Activated T-helper 1 cell treated with Interleukin-2 at 50 U/mL for 16 hours (primary cell): ENCODE results near the gene YPEL2.
"Not testable (repeated sequence)": the region's sequence is repeated elsewhere in the genome, so short reads cannot be mapped to it uniquely, and the experiment has no call there.

Source experiments
- DNase-seq: peaks from one replicate; pipeline ENCODE4 v3.0.0-alpha.2; 2020; ENCODE audit warnings: low read depth

YPEL2 gene

DNA sequence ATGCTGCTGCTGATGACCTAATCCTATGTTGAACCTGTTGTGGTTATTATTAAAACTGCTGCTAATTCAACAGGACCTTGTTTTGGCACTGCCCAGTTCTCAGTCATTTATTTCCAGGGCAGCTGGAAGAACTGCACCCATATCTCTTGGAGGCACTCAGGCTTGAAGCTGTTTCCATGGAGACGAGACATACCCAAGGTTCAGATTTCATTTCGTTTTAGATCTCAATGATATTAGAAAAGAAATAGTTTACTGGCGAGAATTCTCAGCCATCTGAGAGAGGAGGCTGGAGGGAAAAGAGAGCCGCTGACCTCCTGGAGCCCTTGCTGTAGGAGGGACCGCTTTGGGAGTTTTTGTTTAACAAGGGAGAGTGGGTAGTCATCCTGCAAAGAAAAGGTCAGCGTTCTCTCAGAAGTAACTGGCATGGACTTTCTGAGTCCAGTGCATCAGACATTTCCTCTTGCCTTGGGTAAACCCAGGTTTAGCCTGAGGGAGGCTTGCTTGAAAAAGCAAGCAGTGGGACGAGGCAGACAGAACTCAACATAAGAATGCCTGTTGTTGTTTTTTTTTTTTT, 75.4 kb downstream of the YPEL2 start:
- DNase-seq: no peak

DNA sequence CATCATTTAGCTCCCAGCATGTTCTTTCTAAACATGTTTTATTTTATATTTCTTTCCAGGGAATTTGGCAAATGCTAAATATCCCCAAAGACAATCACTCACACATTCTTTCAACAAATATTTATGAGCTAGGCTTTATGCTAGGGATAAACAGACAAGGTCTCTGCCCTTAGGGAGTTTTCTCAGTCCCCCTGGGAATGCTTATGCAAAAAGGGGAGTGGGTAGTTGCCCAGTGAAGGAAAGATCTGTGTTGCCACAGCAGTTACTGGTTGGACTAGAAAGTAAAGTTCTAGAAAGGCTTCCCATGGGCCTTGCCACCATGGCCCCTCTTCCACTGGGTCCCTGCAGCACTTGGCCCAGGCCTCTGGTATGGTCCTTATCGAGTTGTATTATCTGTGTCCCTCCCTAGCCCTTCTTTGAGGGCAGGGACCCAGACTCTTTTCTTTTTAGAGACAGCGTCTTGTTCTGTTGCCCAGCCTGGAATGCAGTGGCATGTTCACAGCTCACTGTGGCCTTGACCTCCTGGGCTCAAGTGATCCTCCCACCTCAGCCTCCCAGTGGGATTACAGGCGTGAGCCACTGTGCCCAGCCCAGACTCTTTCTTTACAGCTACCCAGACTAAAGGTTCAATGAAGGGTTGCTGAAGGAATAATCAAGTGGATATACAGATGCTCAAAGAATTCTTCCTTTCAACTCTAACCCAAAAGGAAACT, 78.0 kb downstream of the YPEL2 start:
- no peak for DNase-seq

DNA sequence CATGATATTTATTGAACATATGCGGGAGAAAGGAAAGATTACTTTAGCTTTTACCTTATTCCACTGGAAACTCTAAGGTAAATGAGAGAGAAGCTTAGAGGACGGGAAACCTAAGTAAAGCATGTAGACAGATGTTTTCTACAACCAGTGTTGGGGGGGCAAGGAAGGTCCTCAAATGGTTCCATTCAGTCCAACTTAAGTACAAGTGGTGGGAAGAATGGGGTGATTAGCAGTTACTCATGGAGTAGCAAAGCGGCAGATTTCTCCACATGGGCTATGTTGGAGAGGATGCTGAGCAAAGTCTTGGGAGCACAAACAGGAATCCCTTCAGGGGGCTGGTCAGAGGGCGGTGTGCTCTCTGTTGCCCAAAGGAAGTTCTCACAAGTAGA, 78.6 kb downstream of the YPEL2 start:
- no peak for DNase-seq

DNA sequence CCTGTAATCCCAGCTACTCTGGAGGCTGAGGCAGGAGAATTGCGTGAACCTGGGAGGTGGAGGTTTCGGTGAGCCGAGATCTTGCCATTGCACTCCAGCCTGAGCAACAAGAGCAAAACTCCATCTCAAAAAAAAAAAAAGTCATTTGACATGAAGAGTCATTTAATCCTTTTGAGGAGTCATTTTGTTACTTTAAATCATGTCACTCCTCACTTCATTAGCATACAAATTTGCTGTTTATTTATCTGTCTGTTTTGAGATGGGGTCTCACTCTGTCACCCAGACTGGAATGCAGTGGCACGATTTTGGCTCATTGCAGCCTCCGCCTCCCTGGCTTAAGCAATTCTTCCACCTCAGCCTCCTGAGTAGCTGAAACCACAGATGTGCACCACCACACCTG, 81.0 kb downstream of the YPEL2 start:
- DNase-seq: not testable (repeated sequence)

DNA sequence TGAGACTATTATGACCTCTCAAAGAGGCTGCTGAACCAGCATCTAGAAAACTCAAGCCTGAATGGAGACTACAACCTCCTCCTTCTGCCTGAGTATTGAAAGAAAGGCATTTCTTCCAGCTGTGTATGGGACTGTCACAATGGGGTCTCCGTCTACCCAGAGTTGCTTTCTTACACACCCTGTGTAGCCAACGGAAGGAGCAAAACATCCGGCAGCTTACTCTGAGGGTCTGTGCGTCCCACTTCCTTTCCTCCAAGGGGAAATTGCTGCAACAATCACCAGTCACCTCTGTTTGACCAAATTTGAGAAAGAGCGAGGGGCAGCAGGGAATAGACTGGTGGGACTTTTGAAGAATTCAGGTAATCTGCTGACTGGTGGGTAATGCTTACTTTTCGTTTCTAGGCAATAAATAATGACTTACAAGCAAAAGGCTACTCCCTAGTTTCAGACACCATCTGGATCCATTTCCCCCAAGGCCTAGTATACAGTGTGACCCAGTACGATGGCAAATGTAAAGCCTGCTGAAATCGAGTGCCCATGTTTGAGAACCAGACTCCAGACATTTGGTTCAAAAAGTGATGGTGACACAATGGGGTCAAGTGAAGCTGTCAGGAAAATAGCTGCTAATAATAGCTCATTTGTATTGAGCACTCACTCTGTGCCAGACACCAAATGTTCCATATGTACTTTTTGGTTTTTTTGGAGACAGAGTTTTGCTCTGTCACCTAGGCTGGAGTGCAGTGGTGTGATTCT, 81.7 kb downstream of the YPEL2 start:
- no peak for DNase-seq

DNA sequence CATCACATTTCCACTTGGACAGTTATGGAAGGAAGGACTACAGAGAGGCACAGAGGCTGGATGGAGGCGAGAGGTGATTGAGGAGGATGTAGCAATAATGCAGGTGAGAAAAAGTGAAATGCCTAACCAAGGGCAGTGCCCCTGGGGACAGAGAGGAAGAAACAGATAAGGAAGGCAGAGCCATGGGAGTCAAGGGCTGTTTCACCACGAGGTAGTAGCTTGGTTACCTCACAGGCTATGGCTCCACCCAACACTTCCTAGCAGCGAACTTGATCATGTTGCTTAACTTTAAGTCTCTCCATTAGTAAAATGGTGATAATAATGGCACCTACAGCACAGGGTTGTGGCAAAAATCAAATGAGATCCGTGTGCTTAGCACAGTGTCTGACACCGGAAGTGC, 83.9 kb downstream of the YPEL2 start:
- DNase-seq: no peak

DNA sequence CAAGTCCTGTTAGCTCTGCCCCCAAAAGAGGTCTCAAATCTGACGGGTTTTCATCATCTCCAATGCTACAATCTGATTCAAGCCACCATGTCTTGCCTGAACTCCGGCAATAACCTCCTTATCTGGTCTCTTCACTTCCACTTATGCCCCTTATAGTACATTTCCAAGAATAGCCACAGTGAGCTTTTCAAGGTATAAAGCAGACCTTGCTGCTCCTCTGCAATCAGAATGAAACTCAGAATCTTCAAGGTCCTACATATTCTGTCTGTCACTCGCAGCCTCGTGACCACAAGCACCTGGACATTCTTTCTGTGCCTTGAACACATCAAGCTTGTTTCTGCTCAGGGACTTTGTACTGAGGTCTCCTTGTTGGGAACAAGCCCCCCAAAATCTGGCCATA, 84.7 kb downstream of the YPEL2 start:
- no peak for DNase-seq

DNA sequence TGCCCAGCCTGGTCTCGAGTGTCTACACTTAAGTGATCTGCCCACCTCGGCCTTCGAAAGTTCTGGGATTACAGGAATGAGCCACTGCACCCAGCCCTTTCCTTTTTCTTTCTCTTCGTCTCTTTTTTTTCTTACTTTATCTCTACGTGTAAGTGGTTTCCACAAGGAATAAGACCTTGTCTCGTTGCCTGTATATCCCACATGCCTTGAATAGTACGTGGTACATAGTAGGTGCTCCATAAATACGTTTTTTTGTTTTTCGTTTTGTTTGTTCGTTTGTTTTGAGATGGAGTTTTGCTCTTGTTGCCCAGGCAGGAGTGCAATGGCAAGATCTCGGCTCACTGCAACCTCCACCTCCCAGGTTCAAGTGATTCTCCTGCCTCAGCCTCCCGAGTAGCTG, 86.0 kb downstream of the YPEL2 start:
- DNase-seq: no peak

DNA sequence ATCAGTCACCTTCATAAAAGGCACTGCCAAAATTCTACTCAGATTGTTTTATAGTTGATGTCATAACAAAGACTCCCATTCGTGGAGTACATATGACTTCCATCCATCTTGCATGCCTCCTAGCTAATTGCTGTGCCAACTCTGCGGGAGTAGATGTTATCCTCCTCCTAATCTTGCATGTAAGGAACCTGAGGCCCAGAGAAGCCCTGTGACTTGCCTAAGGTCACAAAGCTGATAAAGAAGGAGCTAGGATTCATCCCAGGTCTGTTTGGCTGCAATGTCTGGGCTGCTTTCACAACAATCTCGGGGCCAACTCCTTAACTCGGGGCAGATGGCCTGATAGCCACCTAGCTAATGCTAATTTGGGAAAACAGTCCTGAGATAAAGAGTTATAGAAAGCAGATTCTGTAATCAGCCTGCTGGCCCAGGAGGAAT, 87.3 kb downstream of the YPEL2 start:
- DNase-seq: no peak

DNA sequence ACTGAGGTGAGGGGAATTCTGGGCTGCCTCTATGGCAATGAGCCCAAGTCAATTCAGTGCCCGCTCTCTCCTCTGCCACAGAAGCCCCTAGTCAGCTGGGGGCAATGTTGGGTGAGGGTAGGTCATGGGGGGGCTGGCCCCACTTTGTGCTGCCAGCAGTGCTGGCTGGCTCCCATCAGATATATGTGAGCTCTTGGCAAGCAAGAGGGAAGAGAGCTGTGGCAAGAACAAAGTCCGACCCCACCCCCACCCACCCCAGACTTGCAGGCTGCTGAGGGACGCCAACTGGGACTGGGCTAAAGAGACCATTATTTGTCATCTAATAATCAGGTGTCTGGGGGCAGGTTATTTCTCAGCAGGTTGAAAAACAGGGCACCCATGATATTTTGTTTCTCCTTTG, 89.4 kb downstream of the YPEL2 start:
- DNase-seq: no peak

DNA sequence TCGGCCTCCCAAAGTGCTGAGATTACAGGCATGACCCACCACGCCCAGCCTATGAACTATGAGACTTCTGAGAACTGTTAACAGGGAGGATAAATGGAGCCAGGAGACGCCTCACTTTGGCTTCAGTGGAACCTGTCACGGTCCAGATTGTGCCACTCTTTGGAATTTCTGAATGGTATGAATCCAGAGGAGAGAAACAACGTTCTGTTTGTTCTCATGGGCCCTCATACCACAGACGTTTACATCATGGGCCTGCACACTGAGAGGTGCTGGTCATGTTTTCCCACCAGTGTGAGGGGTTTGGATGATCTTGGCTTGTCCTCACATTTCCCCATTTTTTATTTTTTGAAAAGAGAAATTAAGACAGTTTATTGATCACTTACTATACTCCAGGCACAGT, 90.3 kb downstream of the YPEL2 start:
- no peak for DNase-seq

DNA sequence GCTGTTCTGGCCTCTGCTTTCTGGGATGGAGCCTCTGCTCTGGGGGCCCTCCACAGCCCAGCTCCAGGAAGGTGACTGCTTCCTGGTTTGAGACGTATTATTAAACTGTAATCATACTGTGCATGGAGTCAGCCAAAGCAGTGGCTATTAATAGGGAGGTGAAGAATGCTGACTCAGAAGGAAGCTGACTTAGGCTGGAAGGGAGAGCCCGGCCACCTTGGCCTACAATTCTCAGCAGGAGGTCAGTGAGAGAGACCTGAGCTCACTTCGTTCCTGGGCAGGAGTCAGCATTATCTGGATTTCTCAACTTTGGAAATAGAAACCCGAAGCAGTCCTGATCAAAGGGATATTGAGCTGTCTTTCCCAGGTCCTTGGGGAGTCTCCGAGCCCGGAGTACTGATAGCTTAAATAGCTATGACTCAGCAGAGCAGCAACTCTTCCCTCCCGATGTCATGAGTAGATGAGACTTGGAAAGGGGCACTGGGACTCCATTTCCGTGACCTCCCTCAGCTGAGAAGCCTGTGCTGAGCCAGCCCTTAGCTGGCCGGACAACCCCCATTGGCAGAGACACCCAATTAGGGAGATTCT, 91.8 kb downstream of the YPEL2 start:
- no peak for DNase-seq

DNA sequence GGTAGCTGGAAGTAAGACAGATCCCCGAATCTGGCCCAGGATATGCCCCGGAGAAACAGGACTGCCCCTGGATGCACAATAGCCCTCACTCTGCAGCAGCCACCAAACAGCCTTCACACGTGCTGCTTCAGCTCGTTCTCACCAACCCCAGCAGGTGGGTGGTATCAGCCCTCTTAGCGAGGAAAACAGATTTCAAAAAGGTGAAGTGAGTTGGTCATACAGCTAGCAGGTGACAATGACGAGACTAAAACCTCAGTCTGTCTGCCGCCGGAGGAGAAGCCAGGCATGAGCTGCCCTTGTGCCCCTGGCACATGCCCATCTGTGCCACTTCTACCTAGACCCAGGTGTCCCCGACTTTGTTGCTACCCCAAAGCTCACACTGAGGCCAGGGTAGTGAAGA, 92.4 kb downstream of the YPEL2 start:
- DNase-seq: no peak

DNA sequence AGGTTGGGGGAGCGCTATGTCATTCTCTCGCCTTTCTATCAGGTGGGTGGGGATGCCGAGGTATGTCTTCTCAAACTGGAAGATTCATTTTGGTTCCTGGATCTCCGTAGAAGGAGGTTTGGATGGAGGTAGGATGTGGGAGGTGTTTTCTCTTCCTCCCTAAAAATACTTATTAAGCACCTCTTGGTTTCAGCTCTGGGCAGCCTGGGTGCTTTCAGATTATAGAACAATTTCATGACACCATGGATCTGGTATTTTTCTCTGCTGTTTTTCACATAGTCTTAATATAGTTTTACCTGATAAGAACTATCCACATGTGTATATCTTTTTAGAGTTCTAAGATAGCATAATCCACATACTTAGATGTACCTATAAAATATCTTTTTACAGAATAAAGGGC, 92.9 kb downstream of the YPEL2 start:
- DNase-seq: no peak

DNA sequence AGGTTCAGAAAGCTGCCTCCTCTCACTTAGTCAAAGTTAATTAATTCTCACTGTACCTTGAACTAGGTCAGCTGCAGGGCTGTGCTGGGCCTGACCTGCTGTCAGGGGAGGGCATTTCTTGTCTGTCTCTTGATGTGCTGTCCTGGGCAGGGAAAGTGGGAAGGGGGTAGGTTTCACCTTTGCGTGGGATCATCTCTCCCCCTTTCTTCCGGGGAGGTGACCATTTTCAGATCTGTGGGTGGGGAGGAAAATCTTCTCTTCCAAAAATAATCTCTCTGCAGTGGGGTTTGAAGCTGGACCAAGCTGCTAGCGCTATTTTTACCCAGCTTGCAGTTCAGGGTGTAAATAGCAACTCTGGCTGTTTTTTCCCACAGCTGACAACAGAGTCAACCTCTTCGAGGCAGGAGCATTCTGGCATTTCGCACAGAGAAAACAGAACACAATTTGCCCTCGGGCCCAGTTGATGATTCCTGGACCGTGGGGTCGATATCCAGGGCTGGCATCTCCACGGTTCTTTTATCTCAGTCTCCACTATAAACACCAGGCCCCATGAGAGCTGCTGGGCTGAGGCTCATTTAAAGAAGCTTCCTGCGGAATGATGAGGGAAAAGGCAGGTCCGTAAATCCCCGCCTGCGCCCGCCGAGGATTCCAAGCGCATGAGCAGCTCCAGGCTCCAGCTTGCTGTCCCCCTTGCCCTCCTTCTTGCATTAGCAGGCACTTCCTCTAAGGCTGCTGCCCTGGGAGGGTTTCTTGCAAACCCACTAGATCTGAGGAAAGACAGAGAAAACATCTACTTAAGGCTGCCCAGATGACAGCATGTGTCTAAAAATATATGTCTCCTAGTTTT, 93.9 kb downstream of the YPEL2 start:
- no peak for DNase-seq

DNA sequence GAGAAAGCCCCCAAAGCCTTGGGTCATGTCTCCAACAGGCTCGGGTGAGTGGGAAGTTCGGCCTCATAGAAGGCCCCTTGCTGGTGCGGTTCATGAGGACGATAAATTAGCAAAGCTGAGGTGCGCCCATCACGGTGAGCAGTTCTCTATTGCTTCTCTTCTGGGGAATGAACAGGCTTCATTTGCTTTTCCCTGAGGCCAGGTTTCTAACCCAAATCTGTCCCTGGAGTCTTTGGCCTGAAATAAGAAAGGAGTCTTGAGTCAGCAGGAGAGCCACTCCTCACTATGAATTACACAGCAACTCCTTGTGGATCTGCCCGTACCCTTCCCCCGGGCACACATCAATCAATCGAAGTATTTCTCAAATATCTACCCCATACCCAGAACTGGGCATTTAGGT, 94.6 kb downstream of the YPEL2 start:
- DNase-seq: no peak

DNA sequence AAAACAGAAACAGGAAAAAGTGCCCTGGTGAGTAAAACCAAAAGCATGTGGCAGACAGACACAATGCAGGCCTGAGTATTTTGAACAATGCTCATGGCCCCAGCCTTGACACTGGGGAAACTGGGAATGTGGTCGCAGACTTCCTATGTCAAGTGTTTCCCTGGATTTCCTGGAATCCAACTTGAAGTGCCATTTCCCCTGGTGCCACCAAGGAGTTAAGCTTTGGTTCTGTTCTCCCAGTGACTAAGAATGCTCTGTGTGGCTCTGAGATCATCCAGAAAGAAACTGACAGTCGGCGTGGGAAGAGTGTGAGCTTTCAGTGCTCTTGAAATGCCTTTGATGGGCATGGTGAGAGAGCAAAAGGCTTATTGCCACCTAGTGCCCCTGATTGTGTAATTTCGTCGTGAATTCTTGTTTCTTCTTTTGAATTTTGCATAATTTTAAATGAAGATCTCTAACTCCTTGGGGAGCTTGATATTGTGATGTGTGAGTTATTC, 96.0 kb downstream of the YPEL2 start:
- no peak for DNase-seq

DNA sequence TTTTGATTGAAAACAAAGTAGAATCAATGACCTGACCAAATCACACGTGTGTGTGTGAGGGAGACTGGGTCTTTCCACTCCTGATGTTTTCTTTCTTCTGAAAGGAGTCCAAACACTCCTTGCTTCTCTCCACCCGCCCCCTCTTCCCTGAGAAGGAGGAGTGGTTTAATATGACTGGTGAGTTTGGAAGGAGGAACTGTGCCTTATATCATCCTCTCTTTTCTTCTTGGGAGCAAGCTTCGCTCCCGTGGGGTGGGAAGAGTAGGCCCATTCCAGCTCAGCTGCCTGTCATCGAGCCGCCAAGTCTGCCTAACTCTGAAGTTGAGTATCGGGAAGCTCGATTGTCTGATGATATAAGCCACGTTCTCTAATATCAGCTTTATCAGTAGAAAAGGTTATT, 96.5 kb downstream of the YPEL2 start:
- DNase-seq: no peak

DNA sequence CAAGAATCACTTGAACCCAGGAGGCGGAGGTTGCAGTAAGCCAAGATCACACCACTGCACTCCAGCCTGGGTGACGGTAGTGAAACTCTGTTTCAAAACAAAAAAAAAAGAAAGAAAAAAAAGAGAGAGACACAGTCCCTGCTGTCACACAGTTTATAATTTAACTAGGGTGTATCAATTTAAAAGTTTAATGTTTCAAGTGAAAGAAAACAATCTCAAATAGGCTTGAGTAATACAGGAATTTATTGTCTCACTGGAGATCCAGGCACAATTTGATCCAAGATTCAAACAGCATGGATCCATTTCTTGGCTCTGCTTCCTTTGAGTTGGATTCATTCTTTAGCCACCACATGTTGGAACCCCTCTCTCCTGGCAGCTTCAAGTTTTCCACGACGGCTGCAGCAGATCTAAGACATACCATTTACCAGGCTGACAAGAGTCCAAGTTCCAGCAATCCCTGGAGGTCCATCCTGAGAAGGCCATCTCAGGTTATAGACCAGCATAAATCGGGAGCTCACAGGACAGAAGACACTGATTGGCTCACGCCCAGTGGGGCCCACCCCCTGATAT, 97.5 kb downstream of the YPEL2 start:
- no peak for DNase-seq

DNA sequence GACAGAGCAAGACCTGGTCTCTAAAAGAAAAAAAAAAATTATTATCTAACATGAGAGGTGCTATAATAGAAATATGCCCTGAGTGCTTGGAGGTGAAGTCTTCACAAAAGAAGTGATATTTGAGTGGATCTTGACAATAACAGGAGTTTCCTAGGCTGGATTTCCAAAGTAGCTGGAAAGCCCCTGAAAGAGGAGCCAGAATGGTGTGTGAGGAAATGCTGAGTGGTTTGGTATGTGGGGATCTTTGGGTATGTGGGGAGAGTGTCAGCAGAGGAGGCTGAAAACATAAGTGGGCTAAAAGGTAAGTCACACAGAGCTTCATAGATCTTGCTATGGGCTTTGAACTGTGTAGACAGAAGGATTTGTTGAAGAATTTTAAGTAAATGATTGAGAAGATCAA, 100.1 kb downstream of the YPEL2 start:
- no peak for DNase-seq

DNA sequence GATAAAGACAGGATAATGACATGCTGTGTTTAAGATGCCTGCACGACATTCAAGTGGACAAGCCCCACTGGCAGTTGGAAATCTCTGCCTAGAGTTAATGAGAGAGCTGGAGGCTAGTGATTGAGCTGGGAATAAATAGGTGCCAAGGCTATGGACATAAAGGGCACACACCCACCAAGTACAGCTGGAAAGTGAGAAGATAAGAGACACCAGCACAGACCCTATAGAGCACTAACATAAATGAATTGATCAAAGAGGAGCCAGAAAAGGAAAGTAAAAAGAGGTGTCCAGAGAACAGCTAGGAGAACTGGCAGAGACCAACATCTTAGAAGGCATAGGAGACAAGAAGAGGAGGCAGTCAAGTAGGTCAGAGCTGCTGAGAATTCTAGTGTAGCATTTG, 101.2 kb downstream of the YPEL2 start:
- DNase-seq: no peak

DNA sequence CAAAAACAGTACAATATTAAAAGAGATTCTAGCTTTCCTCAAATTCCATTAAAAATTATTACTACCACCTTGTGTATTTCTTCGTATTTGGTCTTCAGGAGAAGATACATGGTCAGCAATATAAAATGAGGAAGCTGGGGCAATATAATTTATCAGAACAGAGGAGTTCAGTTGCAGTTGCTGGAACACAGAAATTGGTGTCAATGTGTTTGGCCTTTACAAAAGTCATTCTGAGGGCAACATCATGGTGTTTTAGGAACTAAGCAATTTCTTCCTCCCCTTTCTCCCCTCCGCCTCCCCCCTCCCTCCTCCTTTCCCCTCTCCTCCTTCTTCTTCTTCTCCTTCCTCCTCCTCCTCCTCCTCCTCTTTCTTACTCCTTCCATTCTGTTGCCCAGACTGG, 102.1 kb downstream of the YPEL2 start:
- no peak for DNase-seq
